Mucosa of stomach (tissue), 1 donor: ENCODE measurements around the gene PRSS22.

ENCODE experiments used
- H3K27me3 ChIP-seq: one replicate; pipeline ENCODE4 v1.7.0; 2013; ENCODE audit warnings: mild to moderate bottlenecking, low read length; ENCODE audit not compliant: control insufficient read depth, insufficient read depth
- H3K36me3 ChIP-seq: one replicate; pipeline ENCODE4 v1.7.0; 2013; ENCODE audit warnings: low read length; ENCODE audit not compliant: control insufficient read depth, insufficient read depth
- H3K4me1 ChIP-seq: one replicate; pipeline ENCODE4 v1.7.0; 2013; ENCODE audit warnings: mild to moderate bottlenecking, low read length; ENCODE audit not compliant: control insufficient read depth, insufficient read depth
- H3K4me3 ChIP-seq: one replicate; pipeline ENCODE4 v1.7.0; 2013; ENCODE audit warnings: low read length
- H3K9ac ChIP-seq: one replicate; pipeline ENCODE4 v1.7.0; 2013; ENCODE audit warnings: mild to moderate bottlenecking, low read length, moderate library complexity
- H3K9me3 ChIP-seq: one replicate; pipeline ENCODE4 v1.7.0; 2013; ENCODE audit warnings: mild to moderate bottlenecking, low read length, moderate library complexity; ENCODE audit not compliant: control insufficient read depth
- donor health status: Pancreatic carcinoma.

The PRSS22 gene

DNA sequence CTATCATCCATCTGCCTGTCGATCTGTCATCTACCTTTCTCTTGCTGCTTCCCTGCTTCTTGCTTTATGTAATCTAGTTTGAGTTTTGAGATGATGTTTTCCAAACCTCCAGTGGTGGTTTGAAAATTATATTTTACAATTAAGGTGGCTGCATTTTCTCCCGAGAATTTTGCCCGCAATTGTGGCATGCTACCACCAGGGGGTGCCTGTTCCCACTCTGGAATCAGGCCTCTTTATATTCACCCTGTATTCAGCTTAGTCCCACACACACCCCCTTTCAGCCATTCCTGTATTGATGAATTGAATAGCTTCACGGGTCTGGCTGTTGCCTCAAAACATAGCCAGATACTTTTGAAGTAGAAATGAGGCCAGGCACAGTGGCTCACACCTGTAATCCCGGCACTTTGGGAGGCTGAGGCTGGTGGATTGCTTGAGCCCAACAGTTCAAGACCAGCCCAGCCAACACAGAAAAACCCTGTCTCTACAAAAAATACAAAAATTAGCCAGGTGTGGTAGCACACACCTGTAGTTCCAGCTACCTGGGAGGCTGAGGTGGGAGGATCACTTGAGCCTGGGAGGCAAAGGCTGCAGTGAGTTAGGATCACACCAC lies 3.2 kb downstream of the PRSS22 start:
- Histone ChIP-seq H3K36me3 (no peaks in the 10 kb centered on the region), H3K4me3 (no peak overlapping the region), H3K9ac (no peak overlapping the region), H3K4me1 (peaks cover 45% of the 10 kb centered on the region), H3K9me3 (peaks cover 5% of the 10 kb centered on the region), H3K27me3 (peaks cover 11% of the 10 kb centered on the region)

DNA sequence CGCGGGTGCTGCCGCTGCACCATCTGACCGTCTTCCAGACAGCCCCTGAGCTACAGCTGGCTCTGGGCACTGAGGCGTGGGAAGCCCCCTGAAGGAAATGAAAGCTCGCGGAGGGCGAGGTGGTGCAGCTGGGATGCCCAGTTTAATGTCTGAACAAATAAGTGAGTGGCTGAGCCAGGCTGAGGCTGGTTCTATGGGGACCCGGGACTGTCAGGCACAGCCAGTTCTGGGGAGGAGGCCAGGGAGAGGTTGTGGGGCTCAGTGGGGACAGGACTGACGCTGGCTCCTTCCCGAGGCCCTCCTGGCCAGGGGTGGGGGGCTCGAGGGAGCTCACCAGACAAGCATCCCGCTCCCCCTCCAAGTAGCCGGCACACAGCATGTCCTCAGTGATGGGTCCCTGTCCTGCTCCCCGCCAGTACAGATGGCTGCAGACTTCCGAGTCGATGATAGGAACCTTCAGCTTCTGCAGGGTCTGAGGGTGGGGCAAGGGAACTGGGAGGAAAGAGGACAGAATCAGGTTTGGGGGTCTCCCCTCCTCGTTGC lies 4.4 kb downstream of the PRSS22 start:
- H3K9me3 ChIP-seq, result peaks cover 5% of the 10 kb centered on the region
- H3K27me3 ChIP-seq, result peaks cover 11% of the 10 kb centered on the region
- H3K4me3 ChIP-seq, result no peak overlapping the region

DNA sequence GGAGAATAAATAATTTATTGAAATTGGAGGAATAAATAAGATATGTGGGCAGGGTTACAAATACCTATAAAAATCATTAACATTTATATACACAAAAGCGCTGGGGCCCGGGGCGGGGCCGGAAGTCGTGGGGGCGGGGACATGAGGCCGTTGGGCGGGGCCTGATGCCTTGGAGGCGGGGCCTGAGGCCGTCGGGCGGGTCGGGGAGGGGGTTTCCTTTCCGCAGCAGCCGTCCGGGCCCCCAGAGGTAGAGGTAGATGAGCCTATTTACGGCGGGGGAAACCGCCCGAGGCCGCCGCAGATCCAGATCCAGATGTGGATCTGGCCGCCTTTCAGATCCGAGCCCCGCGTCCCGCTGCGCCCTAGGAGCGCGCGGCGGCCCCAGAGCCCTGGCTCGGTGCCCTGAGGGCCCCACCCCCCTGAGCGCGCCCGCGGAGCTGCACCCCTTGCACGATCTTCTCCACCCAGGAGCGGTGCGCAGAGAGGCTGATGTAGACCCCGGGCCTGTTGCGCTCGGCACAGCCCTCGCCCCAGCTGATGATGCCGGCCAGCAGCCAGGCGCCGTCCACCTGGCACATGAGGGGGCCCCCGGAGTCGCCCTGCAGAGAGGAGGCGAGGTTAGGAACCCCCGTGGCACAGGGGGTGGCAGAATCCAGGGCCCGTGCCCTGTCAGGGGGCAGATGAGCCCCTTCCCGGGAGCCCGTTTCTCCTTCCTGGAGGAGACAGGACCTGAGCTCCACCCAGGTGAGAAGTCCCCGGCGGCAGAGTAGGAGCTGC lies 5.1 kb downstream of the PRSS22 start:
- H3K36me3 ChIP-seq, result no peaks in the 10 kb centered on the region
- peaks cover 40% of the 10 kb centered on the region for H3K4me1 ChIP-seq
- H3K27me3 ChIP-seq, result peaks cover 5% of the 10 kb centered on the region
- H3K9ac ChIP-seq, result no peak overlapping the region
- H3K4me3 ChIP-seq, result no peak overlapping the region
- H3K9me3 ChIP-seq, result peaks cover 5% of the 10 kb centered on the region

More for the DNA sequence above, 4.4 kb downstream of the PRSS22 start:
- Histone ChIP-seq H3K9ac (no peak overlapping the region), H3K36me3 (no peaks in the 10 kb centered on the region), H3K4me1 (peaks cover 45% of the 10 kb centered on the region)

DNA sequence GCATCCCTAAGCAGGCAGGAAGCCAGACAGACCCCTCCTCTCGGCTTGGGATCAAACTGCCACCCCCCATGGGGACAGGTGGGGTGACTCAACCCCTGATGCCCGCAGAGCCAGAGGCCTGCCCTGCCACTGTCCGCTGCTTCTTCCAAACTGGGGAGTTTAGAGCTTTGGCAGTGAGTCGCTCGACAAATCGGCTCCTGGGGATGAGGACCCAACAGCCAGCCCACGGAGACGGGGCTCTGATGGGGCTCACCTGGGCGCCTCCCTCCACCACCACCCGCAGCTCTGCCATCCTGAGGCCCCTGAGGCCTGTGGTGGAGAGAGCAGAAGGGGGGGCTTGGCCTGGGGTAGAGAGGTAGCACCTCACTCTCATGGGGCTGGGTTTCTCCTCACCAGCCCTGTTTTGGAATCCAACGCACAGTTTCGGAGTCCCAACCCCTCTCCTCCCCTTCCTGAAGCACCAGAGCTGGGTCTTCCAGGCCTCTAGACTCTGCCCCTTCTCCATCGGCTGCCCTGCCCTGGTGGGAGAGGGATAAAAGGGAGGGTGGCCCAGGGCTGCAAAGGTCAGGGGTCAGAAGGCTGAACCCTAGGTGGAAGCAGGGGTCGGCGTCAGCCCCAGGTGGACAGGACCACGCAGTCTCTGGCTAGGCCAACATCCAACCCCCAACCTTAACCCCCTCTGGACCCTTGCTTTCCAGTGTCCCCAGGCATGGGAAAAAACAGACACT lies 5.8 kb downstream of the PRSS22 start:
- Histone ChIP-seq H3K36me3 (no peaks in the 10 kb centered on the region), H3K9ac (no peak overlapping the region), H3K27me3 (no peaks in the 10 kb centered on the region), H3K4me1 (peaks cover 36% of the 10 kb centered on the region), H3K9me3 (peaks cover 5% of the 10 kb centered on the region), H3K4me3 (no peak overlapping the region)

DNA sequence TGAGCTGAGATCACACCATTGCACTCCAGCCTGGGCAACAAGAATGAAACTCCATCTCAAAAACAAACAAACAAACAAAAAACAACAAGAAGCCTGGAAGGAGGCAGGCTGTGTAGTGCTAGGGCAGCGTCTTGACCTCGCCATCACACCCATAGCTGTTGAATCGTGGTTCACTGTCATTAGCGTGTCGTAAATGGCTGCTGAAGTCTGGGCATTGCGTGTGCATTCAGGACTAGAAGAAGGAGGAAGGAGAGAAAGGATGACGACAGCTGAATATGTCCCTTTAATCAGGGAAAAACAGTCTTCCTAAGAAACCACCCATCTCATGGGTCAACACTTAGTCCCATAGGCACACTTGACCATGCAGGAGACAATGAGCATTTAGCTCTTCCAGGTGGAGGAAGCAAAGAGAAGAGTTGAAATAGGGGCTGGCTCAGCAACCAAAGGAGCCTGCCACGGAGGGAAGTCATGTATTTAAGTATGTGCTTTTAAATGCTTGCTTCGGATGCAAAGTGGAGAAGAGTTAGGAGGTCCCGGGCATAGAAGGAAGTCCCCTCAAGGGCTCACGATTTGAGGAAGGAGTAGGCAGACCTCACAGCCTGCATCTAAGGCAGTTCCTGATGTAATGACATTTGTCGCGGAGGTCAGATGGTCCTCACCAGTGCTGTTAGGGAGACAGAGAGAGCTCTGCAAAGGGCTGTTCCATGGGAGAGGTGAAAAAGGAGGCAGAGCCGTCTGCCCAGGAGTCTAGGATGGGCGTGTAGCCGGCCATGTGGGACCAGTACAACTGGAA lies 8.8 kb downstream of the PRSS22 start:
- H3K9ac ChIP-seq, result no peak overlapping the region
- H3K27me3 ChIP-seq, result no peaks in the 10 kb centered on the region
- H3K9me3 ChIP-seq, result no peaks in the 10 kb centered on the region

DNA sequence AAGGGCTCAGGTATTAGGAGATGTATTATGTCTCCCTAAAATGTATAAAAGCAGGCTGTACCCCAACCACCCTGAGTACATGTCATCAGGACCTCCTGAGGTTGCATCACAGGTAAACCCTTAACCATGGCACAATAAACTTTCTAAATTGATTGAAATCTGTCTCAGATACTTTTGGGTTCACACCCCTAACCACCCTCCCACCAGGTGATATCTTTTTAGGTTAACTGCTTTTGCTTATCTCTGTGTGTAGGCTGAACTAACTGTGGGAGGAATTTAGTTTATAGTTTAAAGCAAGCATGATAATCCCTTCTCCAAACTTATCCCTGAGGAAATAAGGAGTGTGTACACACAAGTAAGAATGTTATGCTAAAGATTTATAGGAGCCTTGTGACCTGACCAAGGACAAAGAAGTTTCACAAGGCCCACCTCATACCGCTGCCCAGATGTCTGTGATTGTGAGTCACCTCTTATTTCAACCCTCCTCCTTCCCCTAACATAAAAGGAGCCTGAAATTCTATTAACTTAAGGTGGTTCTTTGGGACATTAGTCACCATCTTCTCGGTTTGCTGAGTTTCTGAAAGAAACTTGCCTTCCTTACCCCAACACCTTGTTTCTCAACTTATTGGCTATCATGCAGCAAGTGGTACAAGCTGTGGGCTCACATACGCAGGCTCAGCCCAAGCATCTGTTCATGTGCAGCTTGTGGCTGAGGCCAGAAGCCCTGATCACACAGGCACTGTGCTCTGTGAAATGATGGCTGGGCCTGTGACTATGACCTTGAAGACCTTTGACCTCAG lies 11.3 kb downstream of the PRSS22 start:
- H3K4me1 ChIP-seq, result peaks cover 29% of the 10 kb centered on the region
- H3K27me3 ChIP-seq, result no peaks in the 10 kb centered on the region
- H3K36me3 ChIP-seq, result no peaks in the 10 kb centered on the region
- H3K9ac ChIP-seq, result peak overlapping the region; percentile 4
- H3K4me3 ChIP-seq, result no peak overlapping the region
- H3K9me3 ChIP-seq, result no peaks in the 10 kb centered on the region

More for the DNA sequence above, 8.8 kb downstream of the PRSS22 start:
- Histone ChIP-seq H3K36me3 (no peaks in the 10 kb centered on the region), H3K4me3 (no peak overlapping the region), H3K4me1 (peaks cover 27% of the 10 kb centered on the region)

DNA sequence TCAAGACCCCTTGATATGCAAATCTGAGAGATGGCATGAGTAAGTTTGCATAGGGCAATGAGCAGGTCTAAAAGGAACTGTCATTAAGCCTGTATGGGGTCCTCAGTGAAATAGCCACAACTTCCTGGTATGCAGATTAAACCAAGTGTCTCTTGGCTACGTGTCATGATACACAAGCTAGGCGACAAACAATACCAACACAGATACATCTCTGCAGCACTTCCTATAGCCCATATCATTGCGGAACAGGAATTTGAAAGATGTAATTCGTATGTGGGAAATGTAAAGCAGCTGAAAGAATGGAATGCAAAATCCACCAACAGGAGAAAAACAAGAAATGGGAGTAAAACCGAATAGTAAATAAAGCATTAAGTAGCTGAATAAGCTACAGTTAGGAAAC lies 12.9 kb downstream of the PRSS22 start:
- H3K9me3 ChIP-seq, result no peaks in the 10 kb centered on the region
- H3K27me3 ChIP-seq, result no peaks in the 10 kb centered on the region
- H3K9ac ChIP-seq, result no peak overlapping the region
- no peaks in the 10 kb centered on the region for H3K36me3 ChIP-seq
- H3K4me1 ChIP-seq, result peaks cover 24% of the 10 kb centered on the region
- no peak overlapping the region for H3K4me3 ChIP-seq

DNA sequence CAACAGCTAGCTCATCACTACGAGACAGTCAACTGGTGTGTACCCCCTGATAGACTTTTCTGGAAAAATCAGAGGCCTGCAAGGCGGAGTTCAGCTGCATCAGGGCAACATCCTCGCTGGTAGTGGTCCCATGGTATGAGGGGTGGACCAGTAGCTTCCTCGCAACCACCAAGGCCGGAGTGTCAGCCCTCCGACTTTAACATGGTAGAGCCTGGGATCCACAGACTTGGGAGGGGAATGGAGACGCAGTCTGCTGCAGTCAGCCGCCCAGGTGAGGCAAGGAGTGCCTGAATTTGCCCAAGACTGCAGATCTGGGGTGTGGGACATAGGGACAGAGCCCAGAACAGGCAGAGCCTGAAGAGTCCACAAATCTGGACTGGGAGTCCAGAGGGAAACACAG lies 14.4 kb downstream of the PRSS22 start:
- H3K4me1 ChIP-seq, result peaks cover 28% of the 10 kb centered on the region

DNA sequence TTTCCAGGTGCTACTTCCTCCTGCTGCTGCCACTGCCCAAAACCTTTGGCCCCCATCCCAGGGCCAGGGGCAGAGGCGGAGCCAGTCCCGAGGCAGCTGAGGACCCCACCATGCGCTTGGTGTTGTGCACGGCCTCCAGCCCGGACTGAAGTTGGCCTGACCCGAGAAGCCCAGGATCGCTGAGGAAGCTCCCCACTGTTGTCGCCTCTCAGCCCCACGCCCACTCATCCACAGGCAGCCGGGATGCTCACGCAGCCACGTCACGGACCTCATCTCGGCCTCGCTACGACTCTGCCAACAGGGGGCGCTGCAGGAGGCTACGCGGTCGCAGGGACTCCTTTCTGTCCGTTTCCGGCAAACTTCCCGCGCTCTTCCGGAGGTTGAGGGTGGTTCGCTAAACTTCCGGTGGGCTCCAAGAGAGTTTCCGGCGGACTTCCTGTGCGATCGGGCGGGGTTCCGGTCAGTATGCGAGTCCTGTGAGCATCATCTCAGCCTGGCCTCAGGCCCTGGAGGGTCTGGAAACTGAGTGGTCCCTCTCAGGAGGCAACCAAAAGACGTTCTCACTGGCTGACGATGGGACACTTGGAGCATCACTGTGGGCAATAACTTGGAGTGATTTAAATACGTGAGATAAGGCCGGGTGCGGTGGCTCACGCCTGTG lies 15.5 kb downstream of the PRSS22 start:
- H3K36me3 ChIP-seq, result no peaks in the 10 kb centered on the region
- H3K27me3 ChIP-seq, result no peaks in the 10 kb centered on the region
- no peaks in the 10 kb centered on the region for H3K9me3 ChIP-seq
- H3K9ac ChIP-seq, result no peak overlapping the region
- peaks cover 31% of the 10 kb centered on the region for H3K4me1 ChIP-seq
- H3K4me3 ChIP-seq, result no peak overlapping the region

More for the DNA sequence above, 14.4 kb downstream of the PRSS22 start:
- no peak overlapping the region for H3K4me3 ChIP-seq
- no peaks in the 10 kb centered on the region for H3K27me3 ChIP-seq
- H3K9me3 ChIP-seq, result no peaks in the 10 kb centered on the region
- no peak overlapping the region for H3K9ac ChIP-seq
- H3K36me3 ChIP-seq, result no peaks in the 10 kb centered on the region

DNA sequence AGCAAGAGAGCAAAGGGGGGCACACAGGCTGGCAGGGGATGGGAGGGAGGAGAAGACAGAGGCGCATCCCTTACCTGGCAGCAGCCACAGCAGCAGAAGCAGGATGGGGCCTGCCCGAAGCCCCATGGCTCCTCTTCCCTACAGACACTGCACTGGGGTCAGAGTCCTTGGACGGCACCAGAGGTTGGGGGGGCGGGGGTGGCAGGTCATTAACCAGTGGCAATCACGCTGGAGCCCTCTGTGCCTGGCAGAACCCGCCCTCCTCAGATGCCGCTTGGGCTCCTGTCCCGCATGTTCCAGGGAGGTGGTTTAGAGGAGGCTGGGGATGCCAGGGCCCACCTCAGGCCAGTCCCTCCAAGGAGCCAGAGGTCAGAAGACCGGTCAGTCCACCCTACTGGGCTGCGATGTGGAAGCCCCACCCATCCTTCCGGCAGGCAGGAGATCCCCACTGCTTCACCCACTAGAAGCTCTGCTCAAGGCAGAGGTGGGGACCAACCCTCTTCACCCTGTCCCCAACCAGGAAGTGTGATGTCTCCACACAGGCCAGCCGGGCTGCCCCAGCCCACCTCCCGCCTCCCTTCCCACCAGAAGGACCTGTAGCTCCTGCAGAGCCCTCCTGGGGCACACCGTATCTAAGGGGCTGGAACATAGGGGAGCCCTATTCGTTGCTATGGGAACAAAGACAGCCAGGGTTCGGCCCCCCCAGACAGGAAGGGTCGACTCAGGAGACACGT lies 16.2 kb downstream of the PRSS22 start:
- Histone ChIP-seq H3K9me3 (no peaks in the 10 kb centered on the region), H3K4me3 (no peak overlapping the region), H3K27me3 (no peaks in the 10 kb centered on the region), H3K9ac (no peak overlapping the region), H3K36me3 (no peaks in the 10 kb centered on the region), H3K4me1 (peaks cover 33% of the 10 kb centered on the region)
